Measurements from ENCODE around the gene PLB1. TPM values are rescaled to one million over a fixed set of nuclear protein-coding genes. Genes with fewer than 3 reads are reported as not detected.

Gene PLB1
- total RNA-seq, 2 donors from 2014 or later, result 1.0 to 12.9 TPM

DNA sequence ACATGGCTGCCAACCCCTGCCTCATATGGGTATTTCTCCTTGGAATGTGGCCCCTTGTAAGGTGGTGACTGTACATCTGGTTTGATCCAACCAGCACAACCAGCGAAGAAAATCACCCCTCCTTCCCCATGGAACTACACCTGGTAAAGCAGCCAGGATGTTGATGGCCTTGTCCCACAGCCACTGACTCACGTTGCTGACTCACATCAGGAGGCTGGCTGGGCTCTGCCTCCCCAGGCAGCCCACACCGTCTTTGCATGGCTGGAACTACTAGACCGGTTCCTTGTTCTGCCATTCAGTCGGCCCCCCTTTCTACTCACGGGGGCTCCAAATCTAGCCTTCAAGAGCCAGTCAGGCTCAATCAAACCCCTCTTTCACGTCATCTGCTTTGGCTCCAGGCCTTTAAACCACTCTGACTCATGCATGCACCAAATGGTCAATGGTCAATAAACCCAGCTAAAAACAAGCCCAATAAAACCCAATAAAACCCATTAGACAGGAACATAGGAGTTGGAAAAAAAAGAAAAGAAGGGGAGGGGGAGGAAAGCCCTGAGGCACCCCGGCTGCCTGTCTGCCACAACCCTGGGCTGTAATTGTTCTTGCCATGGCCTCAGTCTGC is 114.8 kb downstream of the PLB1 start:
- WGBS, 2 donors, result 67 to 78% methylated on average over 8 of the region's 8 CpGs
- Histone ChIP-seq H3K4me1 (peaks cover 22% of the 10 kb centered on the region), H3K36me3 (replicated peaks in 1 of 2; ENCODE audit: insufficient read depth in 1 of 2, low read depth in 2 of 2) (no peaks in the 10 kb centered on the region), H3K9me3 (no peaks in the 10 kb centered on the region), H3K27ac (peak overlapping the region in 2 of 4 donors; percentile 39 to 69), H3K4me3 (no peak overlapping the region), H3K27me3 (no peaks in the 10 kb centered on the region)
- TF ChIP-seq POLR2A (IDR thresholded peaks at IDR 0.05), result no peak
- ATAC-seq (peak; percentile 66), DNase-seq (peak; percentile 41 to 94 (median 66))
- intact Hi-C loops (cut with DNase I), result no loop called here

DNA sequence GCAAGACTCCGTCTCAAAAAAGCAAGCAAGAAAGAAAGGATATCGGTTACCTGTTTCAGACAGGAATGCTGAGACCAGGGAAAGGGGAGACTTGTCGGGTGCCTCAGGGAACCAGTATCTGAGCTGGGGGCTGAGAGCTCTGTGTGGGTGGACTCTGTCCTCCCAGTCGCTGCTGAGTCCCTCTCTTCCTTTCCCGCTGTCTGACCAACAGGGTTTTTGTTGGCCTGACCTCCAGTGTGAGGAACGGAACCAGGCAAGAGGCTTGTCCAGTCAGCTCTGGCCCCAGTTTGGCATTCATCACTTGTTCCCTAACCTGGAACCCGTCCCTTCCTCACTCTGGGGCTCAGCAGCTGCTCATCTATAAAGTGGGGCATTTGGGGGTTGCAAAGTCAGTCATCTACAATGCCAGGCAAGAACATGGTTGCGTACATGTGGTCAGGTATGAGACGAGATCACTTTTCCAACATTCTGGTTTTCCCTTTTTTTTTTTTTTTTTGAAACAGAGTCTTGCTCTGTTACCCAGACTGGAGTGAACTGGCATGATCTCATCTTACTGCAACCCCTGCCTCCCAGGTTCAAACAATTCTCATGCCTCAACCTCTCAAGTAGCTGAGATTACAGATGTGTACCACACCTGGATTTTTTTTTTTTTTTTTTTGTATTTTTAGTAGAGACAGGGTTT is 116.4 kb downstream of the PLB1 start:
- no peaks in the 10 kb centered on the region for H3K36me3 ChIP-seq (replicated peaks in 1 of 2; ENCODE audit: insufficient read depth in 1 of 2, low read depth in 2 of 2)
- 94 to 97% methylated on average over 9 of the region's 9 CpGs for WGBS, 2 donors
- no peaks in the 10 kb centered on the region for H3K9me3 ChIP-seq
- DNase-seq (no peak), ATAC-seq (no peak)
- no peak overlapping the region for H3K27ac ChIP-seq
- H3K27me3 ChIP-seq, result no peaks in the 10 kb centered on the region
- intact Hi-C loops (cut with DNase I), result no loop called here
- TF ChIP-seq, protein P1, sequence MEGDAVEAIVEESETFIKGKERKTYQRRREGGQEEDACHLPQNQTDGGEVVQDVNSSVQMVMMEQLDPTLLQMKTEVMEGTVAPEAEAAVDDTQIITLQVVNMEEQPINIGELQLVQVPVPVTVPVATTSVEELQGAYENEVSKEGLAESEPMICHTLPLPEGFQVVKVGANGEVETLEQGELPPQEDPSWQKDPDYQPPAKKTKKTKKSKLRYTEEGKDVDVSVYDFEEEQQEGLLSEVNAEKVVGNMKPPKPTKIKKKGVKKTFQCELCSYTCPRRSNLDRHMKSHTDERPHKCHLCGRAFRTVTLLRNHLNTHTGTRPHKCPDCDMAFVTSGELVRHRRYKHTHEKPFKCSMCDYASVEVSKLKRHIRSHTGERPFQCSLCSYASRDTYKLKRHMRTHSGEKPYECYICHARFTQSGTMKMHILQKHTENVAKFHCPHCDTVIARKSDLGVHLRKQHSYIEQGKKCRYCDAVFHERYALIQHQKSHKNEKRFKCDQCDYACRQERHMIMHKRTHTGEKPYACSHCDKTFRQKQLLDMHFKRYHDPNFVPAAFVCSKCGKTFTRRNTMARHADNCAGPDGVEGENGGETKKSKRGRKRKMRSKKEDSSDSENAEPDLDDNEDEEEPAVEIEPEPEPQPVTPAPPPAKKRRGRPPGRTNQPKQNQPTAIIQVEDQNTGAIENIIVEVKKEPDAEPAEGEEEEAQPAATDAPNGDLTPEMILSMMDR (IDR thresholded peaks at IDR 0.05), result no peak
- no peak for TF ChIP-seq POLR2A (IDR thresholded peaks at IDR 0.05)
- H3K4me1 ChIP-seq, result peaks cover 22% of the 10 kb centered on the region
- no peak overlapping the region for H3K4me3 ChIP-seq

DNA sequence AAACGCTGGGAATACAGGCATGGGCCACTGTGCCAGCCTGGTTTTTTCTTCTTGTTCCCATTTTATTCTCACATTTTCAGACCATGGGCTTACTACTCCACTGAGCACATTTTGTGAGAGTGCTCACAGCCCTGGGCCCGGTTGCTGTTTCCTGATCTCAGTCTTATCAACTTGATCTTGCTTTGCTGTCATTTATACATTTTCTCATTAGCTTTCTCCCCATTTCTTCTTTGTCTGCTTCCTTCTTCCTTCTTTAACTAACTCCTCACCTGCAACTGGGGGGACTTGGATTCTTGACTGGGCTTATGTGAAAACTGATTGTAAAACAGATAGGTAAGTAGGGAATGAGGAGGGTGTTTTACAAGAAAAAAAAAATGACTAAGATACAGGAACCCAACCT is 117.3 kb downstream of the PLB1 start:
- DNase-seq (no peak), ATAC-seq (no peak)
- Histone ChIP-seq H3K36me3 (replicated peaks in 1 of 2; ENCODE audit: insufficient read depth in 1 of 2, low read depth in 2 of 2) (no peaks in the 10 kb centered on the region), H3K27me3 (no peaks in the 10 kb centered on the region), H3K27ac (peak overlapping the region in 3 of 4 donors; percentile 53 to 69 (median 65)), H3K9me3 (no peaks in the 10 kb centered on the region), H3K4me1 (peaks cover 22% of the 10 kb centered on the region), H3K4me3 (no peak overlapping the region)
- WGBS, 2 donors, result 70% methylated on average over 2 of the region's 2 CpGs
- TF ChIP-seq POLR2A (IDR thresholded peaks at IDR 0.05), result no peak
- TF ChIP-seq, protein P1 (IDR thresholded peaks at IDR 0.05), result no peak
- intact Hi-C loops (cut with DNase I), result no loop called here

DNA sequence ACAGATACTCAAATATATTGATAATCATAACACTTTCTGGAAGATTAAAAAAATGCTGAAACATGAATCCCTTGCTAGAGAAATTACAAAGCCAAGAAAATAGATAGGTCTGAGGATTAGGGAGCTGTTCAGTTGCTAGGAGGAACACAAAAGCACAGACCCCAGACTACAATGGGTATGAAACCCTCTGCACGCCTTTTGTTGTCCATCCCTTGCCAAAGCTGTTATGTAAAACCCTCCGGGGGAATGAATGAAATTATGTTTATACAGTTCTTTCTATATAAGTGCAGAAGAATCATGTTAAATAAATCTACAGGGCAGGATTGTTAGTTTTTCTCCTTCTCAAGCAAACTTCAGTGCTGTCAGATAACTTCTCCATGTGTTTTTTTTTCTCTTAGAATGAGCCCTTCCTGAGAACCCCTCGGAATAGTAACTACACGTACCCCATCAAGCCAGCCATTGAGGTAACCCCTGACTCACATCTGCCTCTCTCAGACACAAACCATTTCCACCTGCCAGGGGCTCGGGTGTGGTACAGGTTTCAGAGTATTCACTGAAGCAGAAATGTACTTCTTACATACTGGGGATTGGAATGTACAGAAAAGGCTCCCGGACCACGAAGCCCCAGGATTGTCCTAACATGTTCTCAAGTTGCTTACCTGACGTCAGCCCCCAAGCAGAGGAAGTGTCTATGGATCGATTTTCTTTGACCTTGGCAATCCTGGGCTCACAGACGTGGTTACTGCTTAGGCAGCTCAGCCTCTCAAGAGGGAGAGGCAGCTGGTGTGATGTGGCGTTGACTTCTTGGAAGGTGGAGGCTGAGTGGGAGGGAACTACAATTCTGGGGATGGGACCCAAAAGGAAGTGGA is 118.0 kb downstream of the PLB1 start:
- Histone ChIP-seq H3K4me1 (peaks cover 22% of the 10 kb centered on the region), H3K36me3 (replicated peaks in 1 of 2; ENCODE audit: insufficient read depth in 1 of 2, low read depth in 2 of 2) (no peaks in the 10 kb centered on the region), H3K27me3 (no peaks in the 10 kb centered on the region), H3K9me3 (no peaks in the 10 kb centered on the region), H3K27ac (peak overlapping the region; percentile 53 to 78 (median 67)), H3K4me3 (no peak overlapping the region)
- intact Hi-C loops (cut with DNase I), result no loop called here
- peak in 2 of 3 donors; percentile 22 to 51 for TF ChIP-seq POLR2A (IDR thresholded peaks at IDR 0.05)
- TF ChIP-seq, protein P1 (IDR thresholded peaks at IDR 0.05), result no peak
- DNase-seq (peak; percentile 68 to 87 (median 80)), ATAC-seq (peak; percentile 91)
- WGBS, 2 donors, result 25 to 38% methylated on average over 11 of the region's 11 CpGs

DNA sequence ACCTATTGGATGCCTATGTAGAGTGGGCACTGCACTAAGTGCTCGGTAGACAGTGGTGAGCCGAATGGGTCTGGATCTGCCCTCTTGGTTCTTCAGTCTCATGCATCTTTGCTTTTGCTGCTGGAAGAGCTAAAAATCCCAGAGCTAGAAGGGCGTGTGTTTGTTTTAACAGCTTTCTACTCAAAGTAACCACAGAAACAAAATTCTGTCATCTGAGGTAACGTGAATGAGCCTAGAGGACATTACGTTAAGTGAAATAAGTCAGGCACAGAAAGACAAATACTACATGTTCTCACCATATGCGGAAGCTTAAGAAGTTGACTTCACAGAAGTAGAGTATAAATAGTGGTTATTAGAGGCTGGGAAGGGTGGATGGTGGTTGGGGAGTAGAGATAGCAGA is 119.8 kb downstream of the PLB1 start:
- Histone ChIP-seq H3K4me3 (no peak overlapping the region), H3K27ac (no peak overlapping the region), H3K9me3 (no peaks in the 10 kb centered on the region), H3K36me3 (replicated peaks in 1 of 2; ENCODE audit: insufficient read depth in 1 of 2, low read depth in 2 of 2) (no peaks in the 10 kb centered on the region), H3K4me1 (peaks cover 28% of the 10 kb centered on the region), H3K27me3 (no peaks in the 10 kb centered on the region)
- ATAC-seq (no peak), DNase-seq (no peak)
- no peak for TF ChIP-seq POLR2A (IDR thresholded peaks at IDR 0.05)
- TF ChIP-seq, protein P1 (IDR thresholded peaks at IDR 0.05), result no peak
- WGBS, 2 donors, result 91 to 93% methylated on average over 6 of the region's 6 CpGs
- intact Hi-C loops (cut with DNase I), result no loop called here
